Measurements from ENCODE around the gene PIEZO1. TPM values are rescaled to one million over a fixed set of nuclear protein-coding genes. Genes with fewer than 3 reads are reported as not detected.

Gene PIEZO1
- total and polyA plus RNA-seq, 2 donors (not counting 3 experiments of a cell fraction or from before 2014, with no cell fraction given): 298 to 322 TPM

DNA sequence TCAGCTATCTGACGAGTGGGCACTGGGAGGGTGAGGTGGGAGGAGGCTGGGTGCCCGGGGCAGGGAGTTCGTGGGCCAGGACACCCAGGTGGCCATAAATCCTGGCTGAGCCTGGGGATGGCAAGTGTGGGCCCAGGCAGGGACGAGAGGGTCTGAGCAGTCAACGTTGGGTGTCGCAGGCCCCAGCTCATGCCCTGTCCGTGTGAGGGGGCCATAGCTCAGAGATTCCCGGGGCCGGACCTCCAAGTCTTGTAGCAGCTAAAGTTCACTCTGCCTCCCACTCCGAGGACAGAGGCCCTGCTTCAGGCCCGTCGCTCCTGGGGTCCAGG is 44.3 kb downstream of the PIEZO1 start:
- peaks cover 1% of the 10 kb centered on the region for H3K4me1 ChIP-seq (ENCODE audit: control insufficient read depth, extremely low read depth, insufficient read depth, low read length)
- H3K79me2 ChIP-seq (ENCODE audit: control insufficient read depth, insufficient read depth, low read length): peaks cover 14% of the 10 kb centered on the region
- H3K27ac ChIP-seq (ENCODE audit: insufficient read depth, low read depth, low read length): no peak overlapping the region
- POLR2A ChIA-PET: no interaction called here
- dilution Hi-C loops (cut with MboI; ENCODE audit: extremely low pct_ligation_motif_present, low sequenced_read_pairs): no loop called here
- BruUV-seq (replicated peaks): no TSS peak
- H2AFZ ChIP-seq (ENCODE audit: low read depth, low read length): no peak overlapping the region
- intact Hi-C loops (cut with micrococcal nuclease): no loop called here
- no peaks in the 10 kb centered on the region for H3K9me3 ChIP-seq (replicated peaks; ENCODE audit: control insufficient read depth, insufficient read depth, low read length)
- CTCF ChIA-PET: interaction anchor here (1.5 to 7.3 kb wide), 2 partner anchors 41 to 47 kb away, joined by 4 to 165 read pairs; partner anchors contain the start of gene PIEZO1
- FAIRE-seq (no peak), DNase-seq (ENCODE audit: low read depth, low spot score) (no peak)
- H3K4me3 ChIP-seq (replicated peaks in 1 of 3; ENCODE audit: insufficient read depth in 1 of 3, low read depth in 1 of 3, low read length in 3 of 3): no peak overlapping the region
- peaks cover 2 to 36% of the 10 kb centered on the region in 2 experiments for H3K36me3 ChIP-seq (ENCODE audit: control insufficient read depth in 2 of 2, extremely low read depth in 1 of 2, insufficient read depth in 2 of 2, low read length in 2 of 2)
- H4K20me1 ChIP-seq (replicated peaks; ENCODE audit: control insufficient read depth, extremely low read depth, insufficient read depth, low read length): no peaks in the 10 kb centered on the region
- TF ChIP-seq JUN (IDR thresholded peaks at IDR 0.05; ENCODE audit: borderline replicate concordance, insufficient read depth, insufficient read length, low read depth) (no peak), POLR2AphosphoS5 (IDR thresholded peaks at IDR 0.05; ENCODE audit: insufficient read depth, low read depth, low read length) (no peak), FOS (IDR thresholded peaks at IDR 0.05; ENCODE audit: borderline replicate concordance, insufficient read depth, low read length) (no peak), GATA2 (IDR thresholded peaks at IDR 0.05; ENCODE audit: insufficient read depth, insufficient read length, low read depth, low read length) (no peak), EZH2 (IDR thresholded peaks at IDR 0.05; ENCODE audit: borderline replicate concordance, low read depth, low read length, severe bottlenecking) (no peak), MYC (IDR thresholded peaks at IDR 0.05; ENCODE audit: low read depth, low read length) (no peak), MAX (IDR thresholded peaks at IDR 0.05; ENCODE audit: insufficient read depth, insufficient read length) (no peak), POLR2A (IDR thresholded peaks at IDR 0.05; ENCODE audit: low read depth, low read length) (no peak)
- TF ChIP-seq, protein P1, sequence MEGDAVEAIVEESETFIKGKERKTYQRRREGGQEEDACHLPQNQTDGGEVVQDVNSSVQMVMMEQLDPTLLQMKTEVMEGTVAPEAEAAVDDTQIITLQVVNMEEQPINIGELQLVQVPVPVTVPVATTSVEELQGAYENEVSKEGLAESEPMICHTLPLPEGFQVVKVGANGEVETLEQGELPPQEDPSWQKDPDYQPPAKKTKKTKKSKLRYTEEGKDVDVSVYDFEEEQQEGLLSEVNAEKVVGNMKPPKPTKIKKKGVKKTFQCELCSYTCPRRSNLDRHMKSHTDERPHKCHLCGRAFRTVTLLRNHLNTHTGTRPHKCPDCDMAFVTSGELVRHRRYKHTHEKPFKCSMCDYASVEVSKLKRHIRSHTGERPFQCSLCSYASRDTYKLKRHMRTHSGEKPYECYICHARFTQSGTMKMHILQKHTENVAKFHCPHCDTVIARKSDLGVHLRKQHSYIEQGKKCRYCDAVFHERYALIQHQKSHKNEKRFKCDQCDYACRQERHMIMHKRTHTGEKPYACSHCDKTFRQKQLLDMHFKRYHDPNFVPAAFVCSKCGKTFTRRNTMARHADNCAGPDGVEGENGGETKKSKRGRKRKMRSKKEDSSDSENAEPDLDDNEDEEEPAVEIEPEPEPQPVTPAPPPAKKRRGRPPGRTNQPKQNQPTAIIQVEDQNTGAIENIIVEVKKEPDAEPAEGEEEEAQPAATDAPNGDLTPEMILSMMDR (IDR thresholded peaks at IDR 0.05; ENCODE audit: extremely low read depth in 1 of 2, insufficient read depth in 1 of 2, low read depth in 1 of 2, low read length in 2 of 2): no peak
- H3K27me3 ChIP-seq (ENCODE audit: control insufficient read depth in 2 of 2, insufficient read depth in 2 of 2, low read length in 2 of 2): no peaks in the 10 kb centered on the region
- H3K9me1 ChIP-seq (replicated peaks; ENCODE audit: control insufficient read depth, extremely low read depth, insufficient read depth, low read length): no peaks in the 10 kb centered on the region
- no peak overlapping the region for H3K9ac ChIP-seq (replicated peaks; ENCODE audit: extremely low read depth, insufficient read depth, low read length)
- no peak overlapping the region for H3K4me2 ChIP-seq (ENCODE audit: insufficient read depth, low read length)
